Stimulated activated CD8-positive, alpha-beta memory T cell treated with anti-CD3 and anti-CD28 coated beads, Interleukin-15, amount 100 ng/mL, for 1 hour (primary cell): Measurements from ENCODE around the gene KAT2B.

Source experiments
- DNase-seq: peaks from one replicate; pipeline ENCODE4 v3.0.0-alpha.2; 2020; ENCODE audit warnings: low read depth

Gene KAT2B

DNA sequence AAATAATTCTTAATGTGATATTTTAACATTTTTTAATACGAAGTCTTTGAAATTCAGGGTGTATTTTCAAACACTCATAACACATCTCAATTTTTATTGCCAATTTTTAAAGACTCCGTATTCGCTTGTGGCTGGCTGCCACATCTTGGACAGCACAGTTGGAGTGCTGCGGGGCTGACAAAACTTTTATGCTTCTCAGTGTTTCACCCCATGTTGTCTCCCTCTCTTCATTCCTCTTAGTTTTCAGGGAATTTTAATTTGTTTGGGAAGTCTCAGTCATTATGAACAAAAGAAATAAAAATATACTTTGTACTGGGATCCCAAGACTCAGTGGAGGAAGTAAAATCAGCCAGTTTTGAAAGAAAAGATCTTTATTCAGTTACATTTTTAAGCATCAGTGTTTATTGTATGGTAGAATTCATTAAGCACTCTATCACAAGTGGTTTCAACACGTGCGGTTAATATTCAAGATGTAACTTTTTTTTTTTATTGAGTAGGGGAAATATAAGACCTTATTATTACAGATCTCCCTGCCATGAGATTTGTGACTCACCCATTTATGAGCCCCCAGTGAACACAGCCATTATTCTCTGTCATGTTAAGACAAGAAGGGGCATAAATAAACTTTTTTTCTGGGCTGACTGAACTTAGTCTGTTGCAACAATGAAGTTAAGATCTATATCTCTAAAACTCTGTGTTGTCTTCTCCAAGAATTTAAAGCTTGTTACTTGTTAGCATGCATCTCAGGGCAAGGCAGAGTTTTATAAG is 26.8 kb downstream of the KAT2B start:
- no peak for DNase-seq

DNA sequence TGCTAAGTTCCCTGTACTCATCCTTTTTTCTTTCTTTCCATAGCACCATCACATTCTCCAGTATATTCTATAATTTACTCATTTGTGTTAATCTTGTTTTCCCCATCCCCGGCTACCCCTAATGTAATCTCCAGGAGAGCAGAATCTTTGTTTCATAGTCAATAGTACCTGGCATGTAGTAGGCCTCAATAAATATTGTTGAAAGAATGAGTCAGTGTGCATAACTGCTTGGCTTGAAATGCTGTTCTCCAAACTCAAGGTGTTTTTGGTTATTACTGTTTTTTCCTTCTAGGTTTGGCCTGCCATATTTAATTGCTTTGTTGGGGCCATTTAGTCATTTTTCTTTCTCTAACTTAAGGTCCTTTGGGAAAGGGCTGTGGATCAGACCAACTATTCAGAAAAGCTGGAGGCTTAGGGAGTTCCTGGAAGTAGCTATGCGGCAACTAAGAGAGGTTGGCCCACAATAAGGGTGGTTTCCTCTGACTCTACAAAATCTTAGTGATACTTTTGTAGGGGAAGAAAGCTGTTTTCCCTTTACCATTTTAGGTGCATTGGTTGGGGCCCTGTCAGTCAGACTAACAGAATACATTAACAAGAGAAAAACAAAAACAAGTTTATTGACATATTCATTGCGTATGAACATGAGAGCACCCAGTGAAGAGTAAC is 28.4 kb downstream of the KAT2B start:
- no peak for DNase-seq

DNA sequence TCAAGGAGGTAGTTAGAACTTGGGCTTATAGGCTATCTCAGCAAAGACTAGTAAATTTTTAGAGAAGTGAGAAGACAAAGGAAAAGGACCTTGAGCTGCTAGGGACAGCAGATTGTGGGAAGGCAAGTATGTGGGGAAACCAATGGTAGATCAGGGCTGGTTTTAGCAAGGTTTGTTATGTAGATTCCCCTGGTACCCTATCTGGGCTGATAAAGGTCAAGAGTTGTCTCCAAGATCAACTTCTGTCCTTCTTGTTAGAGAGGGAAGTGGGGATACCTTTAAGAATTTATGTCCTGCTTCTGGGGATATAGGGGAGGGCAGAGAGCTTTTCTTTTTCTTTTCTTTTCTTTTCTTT is 28.9 kb downstream of the KAT2B start:
- no peak for DNase-seq

DNA sequence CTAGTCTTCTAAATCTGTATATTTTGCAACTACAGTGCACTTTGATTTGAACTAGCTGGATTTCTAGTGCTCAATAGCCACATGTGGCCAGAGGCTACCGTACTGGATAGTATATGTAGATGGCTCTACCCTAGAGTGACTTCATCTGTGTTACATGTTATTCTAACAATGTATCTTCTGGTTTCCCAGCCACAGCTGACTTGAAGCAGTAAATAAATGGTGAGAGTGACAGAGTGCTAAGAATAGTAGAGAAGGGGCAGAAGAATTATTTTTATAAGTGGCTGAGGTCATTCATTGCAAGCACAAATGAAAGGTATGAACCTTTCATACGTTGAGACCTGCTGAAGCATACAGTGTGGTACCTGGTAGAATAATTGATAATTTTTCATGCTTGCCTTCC is 30.9 kb downstream of the KAT2B start:
- no peak for DNase-seq

DNA sequence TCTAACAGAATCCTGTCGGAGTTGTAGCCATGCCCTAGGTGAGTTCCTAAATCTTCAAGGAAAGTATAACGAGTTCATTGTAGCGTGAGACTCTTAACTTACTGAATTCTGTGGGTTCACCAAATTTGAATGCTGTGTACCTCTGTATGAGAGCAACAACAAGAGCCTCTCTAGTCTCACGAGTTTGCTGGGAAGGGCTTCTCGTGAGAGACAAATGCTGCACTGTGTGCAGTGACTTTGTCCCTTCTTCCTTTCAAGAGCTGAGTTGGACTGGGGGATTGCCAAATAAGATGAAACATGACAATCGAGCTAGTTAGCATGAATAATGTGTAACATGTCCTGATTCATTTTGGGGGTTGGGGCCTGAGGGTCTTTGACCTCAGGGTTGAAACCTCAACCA is 32.2 kb downstream of the KAT2B start:
- DNase-seq = no peak

DNA sequence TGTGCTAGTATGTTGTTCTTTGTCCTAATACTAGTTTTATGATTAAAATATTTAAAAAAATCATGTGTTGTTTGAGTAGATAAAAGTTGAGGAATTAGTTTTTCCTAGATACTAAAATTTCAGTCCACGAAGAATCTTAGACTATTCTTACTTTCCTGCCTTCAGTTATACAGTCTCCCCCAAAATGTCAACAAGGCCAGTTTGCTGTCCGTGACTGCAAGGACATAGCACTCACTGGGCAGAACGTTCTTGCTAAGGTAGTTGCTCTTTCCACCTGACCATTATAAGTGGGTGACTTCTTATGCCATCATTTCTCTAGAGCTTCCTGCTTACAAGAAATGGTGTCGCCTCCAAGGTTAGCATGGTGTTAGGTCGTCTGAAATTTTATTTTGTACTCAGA is 32.8 kb downstream of the KAT2B start:
- DNase-seq = no peak

DNA sequence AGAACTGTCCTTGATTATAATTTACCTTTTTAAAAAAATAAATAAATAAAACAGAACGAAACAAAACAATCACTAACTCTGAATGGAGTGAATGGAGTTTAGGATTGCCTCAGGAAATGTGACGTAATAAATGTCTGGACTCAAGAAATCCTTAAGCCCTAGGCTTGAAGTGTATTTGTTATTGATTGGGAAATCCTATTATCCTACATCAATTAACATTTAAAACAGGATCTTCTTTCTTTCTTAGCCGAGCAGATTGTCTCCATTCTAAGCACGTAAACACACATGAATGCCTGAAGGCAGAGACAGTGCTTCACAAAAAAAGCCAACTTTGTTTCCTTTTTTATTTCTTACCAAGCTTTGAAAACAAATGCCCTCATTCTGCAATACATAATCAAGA is 33.4 kb downstream of the KAT2B start:
- DNase-seq = no peak

DNA sequence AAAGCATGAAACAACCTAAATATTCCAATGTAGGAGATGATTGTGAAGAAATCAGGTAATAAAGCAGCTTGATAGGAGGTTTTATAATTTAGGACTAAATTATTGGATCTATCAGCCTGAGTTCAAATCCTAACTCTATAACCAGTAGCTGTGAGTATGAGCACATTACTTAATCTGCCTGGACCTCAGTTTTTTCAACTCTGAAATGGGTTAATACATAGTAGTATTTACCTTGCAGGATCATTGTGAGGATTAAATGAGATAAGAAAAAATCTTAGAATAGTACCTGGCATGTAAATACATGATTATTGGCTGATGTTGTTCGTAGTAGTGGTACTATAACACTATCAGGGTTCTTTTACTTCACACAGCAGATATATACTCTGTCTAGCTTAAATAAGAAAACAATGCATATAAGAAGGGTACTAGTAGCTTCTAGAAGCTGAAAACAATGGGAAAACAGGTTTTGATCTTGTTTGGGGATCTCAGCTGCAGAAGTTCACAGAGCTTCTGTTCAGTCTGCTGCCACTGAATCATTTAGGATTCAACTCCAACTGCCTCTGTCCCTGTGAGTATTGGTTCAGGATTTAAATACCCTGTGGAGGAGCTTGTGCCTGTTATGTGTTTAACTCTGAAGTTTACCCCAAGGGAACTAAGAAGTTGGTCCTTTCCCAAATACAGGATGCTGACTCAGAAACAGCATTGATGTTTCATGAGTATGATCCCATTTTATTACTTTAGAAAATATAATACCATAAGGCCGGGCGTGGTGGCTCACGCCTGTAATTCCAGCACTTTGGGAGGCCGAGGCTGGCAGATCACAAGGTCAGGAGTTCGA is 34.2 kb downstream of the KAT2B start:
- DNase-seq = no peak

DNA sequence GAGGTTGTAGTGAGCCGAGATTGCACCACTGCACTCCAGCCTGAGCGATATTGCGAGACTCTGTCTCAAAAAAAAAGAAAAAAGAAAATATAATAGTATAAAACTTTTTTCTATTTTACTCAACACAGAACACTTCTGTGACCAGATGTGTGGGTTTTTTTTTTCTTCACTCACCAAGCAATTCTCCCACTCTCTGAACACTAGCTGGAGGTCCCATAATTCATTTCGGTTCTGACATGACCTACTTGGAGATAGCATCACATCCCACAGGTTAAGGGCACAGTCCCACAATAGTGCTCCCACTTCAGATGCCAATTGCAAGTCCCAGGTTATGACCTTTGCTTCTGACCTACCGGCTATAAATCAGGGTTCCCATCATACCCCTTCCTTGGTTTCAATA is 35.0 kb downstream of the KAT2B start:
- no peak for DNase-seq

DNA sequence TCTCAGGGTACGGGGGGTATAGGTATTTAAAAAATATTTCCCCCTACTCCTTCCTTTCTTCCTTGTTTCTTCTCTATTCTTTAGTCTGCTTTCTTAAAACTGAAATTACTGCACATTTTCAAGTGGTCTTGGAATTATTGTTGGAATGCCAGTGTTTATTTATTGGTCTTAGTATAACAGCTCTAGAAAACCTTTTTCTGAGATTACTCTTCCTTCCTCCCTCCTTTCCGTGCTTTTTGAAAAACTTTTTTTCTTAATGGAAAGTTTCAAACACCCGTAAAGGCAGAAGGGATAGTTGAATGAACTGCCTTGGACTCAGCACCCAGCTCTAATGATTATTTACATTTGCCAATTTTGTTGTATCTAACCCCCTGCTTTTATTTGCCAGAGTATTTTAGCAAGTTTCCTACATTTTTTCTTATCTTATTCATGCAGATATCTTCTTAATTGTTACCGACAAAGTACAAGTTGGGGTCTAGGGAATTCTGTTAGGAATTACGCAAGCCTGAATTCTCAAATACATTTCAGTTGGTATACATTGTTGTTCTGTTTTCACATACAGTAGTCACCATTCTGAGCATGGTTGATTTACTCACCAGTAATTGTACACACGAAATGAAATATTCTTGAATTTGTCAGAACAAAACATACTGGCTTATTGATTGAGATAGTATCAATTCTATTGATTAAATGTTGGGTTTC is 36.2 kb downstream of the KAT2B start:
- DNase-seq = no peak

DNA sequence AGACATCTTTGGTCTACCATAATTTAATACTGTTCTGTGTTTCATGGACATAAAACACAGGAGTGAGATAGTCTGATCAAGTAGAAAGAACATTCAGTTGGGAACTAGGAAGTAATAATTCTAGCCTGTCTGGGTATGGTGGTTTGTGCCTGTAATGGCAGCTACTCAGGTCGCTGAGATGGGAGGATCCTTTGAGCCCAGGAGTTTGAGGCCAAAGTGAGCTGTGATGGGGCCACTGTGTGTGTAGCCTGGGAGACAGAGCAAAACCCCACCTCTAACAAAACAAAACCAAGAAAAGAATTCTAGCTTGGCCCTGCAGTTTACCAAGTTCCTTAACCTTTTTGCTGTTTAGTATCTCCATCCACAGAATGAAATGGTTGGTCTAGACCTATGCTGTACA is 36.8 kb downstream of the KAT2B start:
- DNase-seq = no peak

DNA sequence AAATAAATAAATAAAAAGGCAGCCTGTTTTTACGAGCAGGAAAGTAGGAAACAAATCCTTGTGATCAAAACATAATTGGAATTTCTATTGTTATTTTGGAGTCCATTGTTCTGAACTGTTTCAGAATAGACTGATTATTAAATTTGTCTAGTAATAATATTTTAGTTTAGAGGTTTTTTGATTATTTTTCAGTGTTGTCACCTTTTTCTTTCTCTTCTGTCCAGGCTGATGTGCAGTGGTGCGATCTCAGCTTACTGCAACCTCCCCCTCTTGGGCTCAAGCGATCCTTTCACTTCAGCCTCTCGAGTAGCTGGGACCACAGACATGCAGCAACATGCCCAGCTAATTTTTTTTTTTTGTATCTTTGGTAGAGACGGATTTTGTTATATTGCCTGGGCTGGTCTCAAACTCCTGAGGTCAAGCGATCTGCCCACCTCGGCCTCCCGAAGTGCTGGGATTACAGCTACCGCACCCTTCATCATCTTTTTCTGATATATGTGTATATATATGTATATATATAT is 38.0 kb downstream of the KAT2B start:
- no peak for DNase-seq

DNA sequence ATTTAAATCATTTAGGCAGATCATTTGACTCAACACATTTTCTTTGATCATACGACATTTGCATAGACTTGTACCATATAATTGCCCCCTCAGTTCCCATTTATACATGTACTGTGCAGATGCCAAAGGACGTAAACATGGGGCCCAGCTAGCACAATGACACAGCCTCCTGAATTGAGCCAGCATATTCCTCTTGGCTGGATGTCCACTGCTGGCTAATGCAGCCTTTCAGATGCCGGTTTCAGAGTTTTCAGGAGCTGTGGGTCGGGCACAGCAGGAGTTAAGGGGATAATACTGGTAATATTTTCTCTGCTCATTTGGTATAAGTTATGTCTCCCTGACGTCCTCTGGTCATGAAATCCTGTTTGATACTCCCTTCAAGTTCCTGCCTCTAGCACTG is 39.4 kb downstream of the KAT2B start:
- DNase-seq = no peak

DNA sequence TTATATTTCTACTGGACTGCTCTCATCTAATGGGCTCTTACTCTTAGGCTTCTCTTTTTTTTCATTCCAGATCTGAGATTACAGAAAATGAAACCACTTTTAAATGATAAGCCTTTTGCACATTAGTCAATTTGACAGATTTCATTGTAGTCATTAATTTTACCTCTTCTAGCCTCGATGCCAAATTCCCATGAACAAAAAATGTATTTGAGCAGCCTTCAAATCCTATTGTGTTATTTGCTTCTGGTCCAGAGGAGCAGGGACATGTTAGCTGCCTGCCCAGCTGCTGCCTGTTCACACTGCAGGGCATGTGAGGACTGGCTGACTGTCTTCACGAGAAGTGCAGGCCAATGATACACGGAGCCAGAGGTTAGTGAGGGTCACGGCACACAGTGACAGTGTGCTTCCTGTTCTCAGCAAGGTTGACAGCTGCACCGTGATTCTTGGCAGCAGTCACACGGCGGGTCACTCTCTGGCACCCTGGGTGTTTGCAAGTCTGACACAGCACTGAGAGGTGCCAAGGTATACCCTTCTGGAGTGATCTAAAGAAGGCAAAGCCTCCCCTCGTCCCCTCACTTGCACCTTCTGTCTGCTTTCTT is 40.8 kb downstream of the KAT2B start:
- peak; percentile 15 for DNase-seq

DNA sequence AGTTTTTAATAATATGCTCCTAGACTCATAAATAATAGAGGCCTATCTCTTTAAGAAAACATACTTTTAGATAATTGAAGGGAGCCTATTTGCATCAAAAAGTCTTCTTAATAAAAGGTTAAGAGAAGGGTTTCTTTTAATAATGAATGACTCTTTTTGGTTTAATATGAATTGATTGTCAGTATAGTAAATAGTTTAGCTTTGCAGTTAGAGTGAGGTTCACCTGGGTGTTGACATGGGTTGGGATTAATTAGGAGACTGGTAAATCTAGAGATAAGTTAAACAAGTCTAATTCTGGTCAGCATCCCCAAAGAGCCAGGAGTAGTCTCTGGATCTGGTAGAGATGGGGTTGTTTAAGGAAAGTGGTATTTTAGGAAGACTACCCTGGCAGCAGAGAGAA is 43.0 kb downstream of the KAT2B start:
- DNase-seq = no peak

DNA sequence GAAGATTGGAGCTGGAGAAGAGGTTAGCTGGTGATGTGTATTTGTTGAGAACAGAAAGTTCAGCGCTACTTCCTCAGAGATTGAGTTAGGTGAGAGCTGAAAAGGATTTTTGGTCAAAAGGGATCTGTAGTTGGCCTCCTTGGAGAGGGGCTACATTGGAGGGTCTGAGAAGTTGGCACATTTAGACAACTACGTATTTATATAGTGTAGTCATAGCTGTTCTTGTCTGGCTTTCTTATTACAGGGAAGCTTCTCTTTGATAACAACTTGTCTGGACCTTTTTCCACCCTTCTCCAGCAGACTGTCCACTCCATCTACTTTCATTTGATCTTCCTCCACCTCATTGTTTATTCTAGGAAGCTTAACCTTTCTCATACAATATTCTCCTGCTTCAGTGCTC is 43.7 kb downstream of the KAT2B start:
- no peak for DNase-seq

DNA sequence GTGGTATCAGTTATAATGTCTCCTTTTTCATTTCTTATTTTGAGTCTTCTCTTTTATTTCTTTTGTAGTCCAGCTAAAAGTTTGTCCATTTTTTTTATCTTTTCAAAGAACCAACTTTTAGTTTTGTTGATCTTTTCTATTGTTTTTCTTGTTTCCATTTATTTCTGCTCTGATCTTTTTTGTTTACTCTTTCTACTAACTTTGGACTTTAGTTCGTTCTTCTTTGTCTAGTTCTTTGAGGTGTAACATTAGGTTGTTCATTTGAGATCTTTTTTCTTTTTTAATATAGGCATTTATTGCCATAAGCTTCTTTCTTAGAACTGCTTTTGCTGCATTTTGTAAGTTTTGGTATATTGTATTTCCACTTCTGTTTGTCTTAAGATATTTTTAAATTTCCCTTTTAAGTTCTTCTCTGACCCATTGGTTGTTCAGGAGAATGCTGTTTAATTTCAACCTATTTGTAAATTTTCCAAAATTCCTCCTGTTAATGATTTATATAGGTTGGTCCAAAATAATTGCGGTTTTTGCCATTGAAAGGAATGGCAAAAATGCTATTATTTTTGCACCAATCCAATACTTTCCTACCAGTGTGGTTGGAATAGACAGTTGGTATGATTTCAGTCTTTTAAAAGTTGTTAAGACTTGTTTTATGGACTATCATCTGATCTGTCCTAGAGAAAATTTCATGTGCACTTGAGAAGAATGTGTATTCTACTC is 51.2 kb downstream of the KAT2B start:
- no peak for DNase-seq

DNA sequence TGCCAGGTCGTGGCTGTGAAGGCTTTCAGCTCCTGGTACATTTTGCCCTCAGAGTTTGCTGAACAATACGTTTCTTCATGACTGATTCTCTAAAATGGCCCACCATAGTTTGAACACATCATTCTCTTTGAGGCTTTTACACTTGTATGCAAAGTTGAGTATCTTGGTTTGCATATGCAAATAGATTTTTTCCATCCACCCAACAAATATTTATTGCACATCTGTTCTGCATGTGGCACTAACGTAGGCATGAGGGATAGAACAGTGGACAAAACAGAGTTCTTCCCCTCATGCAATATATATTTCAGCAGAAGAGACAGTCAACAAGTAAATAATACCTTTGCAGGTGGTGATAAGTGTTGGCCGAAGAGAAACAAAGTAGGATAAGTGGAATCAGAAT is 55.2 kb downstream of the KAT2B start:
- no peak for DNase-seq

DNA sequence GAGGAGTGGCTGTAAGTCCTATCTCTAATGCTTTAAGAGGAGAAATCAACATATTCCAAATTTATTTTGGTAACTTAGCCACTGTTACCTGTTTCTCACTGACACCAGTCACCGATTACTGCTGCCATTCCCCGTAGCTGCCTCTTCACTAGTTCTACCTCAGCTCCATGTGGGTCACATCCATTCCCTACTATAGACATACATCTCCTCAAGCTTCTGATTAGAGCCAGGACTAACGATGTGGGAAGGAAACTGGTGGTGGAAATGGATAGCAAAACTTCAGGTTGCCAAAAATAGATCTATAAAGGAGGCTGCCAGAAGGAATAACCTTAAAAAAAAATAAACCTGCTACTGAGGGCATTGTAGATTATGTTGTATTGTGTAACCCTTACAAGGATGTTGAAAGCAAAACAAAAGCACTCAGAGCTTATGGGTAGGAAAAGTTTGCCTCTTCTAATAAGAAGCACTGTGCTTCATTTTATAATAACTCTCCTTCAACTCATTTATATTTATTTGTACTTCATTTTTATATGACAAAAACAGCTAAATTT is 56.0 kb downstream of the KAT2B start:
- DNase-seq = no peak

DNA sequence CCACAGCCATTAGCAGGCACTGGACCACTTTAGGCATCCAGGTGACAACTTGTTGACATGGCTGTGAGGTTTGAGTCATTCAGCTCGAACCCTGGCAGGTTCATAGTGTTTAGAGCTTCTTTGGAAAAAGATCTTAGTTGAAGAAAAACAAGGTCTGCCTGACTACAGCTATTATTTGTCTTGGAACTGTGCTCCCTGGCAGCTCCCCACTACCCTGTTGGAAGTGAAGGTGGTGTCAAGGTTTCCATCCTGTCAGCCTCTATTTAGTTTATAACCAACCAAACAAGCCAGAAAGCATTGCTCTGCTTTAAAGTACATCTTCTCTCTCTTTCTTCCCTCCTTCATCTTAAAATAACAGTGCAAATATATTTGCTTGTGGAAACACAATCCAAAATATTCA is 56.8 kb downstream of the KAT2B start:
- no peak for DNase-seq

DNA sequence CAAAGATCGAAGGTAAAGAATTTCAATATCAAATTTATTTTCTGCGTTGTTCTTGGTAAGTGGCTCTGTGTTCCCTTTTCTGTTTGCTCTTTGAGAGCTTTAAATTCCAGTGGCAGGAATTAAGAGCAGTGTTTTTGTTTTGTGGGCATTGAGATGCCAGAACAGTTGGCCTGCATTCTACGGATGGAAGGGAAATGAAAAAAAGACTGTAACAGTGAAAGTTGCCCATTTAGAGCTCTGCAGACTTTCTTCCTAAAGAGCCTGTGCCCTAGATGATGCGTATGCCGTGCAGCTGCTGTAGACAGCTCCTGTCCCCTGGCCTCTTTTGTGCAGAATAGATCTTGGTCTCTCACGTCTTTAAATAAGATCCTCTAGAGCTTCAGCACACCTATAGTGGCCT is 58.8 kb downstream of the KAT2B start:
- DNase-seq = no peak
